ENCODE data around the gene VAMP1. TPM values are rescaled to one million over a fixed set of nuclear protein-coding genes. Genes with fewer than 3 reads are reported as not detected.

The VAMP1 gene
- total and polyA plus RNA-seq, 10 of the 15 experiments (the other 5 are each of a cell fraction or from before 2014, with no cell fraction given) = 4.8 to 123 (median 27.5) TPM

GRCh38 chr12:6435961-6436715, 34.3 kb downstream of the VAMP1 start:
- in situ Hi-C loops (cut with MboI) = no loop called here
- ATAC-seq (no peak), FAIRE-seq (no peak), DNase-seq (ENCODE audit: low read depth, low spot score) (no peak)
- H3K4me1 ChIP-seq (ENCODE audit: control insufficient read depth, insufficient read depth, low read length) = peaks cover 42% of the 10 kb centered on the region
- no peaks in the 10 kb centered on the region for H3K9me3 ChIP-seq (replicated peaks; ENCODE audit: control insufficient read depth, insufficient read depth, low read length)
- ChIA-PET RAD21 (ENCODE audit: unreplicated experiment) (interaction anchor here (1.2 to 6.2 kb wide), 2 partner anchors 27 to 34 kb away, joined by 3 to 62 read pairs; no protein-coding TSS in a partner anchor), POLR2A (interaction anchor here (0.5 to 6.0 kb wide), 5 partner anchors 7 to 366 kb away, joined by 3 to 59 read pairs (median 33); partner anchors contain the start of genes CD27 and TAPBPL), CTCF (interaction anchor here (1.1 to 1.5 kb wide), 3 partner anchors 9 to 35 kb away, joined by 3 to 11 read pairs (median 4); partner anchors contain the start of genes CD27 and VAMP1), SMC1A (ENCODE audit: uncharacterized antibody, unreplicated experiment) (interaction anchor here (4.9 to 6.3 kb wide), 3 partner anchors 10 to 29 kb away, joined by 32 to 74 read pairs (median 59); partner anchors contain the start of gene CD27)
- no peak overlapping the region for H2AFZ ChIP-seq (ENCODE audit: control insufficient read depth, low read depth, low read length)
- WGBS (ENCODE audit: insufficient coverage, insufficient replicate concordance, low lambda C conversion rate, missing lambda C conversion rate) = 87% methylated on average over 13 of the region's 13 CpGs
- H3K79me2 ChIP-seq (ENCODE audit: control insufficient read depth, insufficient read depth, low read length) = no peaks in the 10 kb centered on the region; the same call in 1 of the 2 replicates
- intact Hi-C loops (cut with micrococcal nuclease; ENCODE audit: unreplicated experiment) = no loop called here
- no peak overlapping the region for H3K9ac ChIP-seq (ENCODE audit: control insufficient read depth, insufficient read depth, low read length)
- no TSS peak for BruUV-seq (replicated peaks)
- no peak overlapping the region for H3K27ac ChIP-seq (ENCODE audit: control insufficient read depth, insufficient read depth)
- H3K4me2 ChIP-seq (ENCODE audit: control insufficient read depth, insufficient read depth) = no peak overlapping the region
- H3K4me3 ChIP-seq = no peak overlapping the region
- no peaks in the 10 kb centered on the region for H3K36me3 ChIP-seq (ENCODE audit: control insufficient read depth in 2 of 2, insufficient read depth in 2 of 2, low read length in 1 of 2)
- H3K27me3 ChIP-seq (replicated peaks in 1 of 2; ENCODE audit: control insufficient read depth in 2 of 2, insufficient read depth in 2 of 2, low read length in 1 of 2) = no peaks in the 10 kb centered on the region
- TF ChIP-seq ZBTB11 (CRISPR knock-in tag; IDR thresholded peaks at IDR 0.05) (no peak), NFXL1 (IDR thresholded peaks at IDR 0.05; ENCODE audit: borderline replicate concordance) (no peak), YBX1 (IDR thresholded peaks at IDR 0.05) (no peak), GABPA (IDR thresholded peaks at IDR 0.05; ENCODE audit: low read depth) (no peak), IKZF1 (conservative IDR thresholded peaks at IDR 0.05) (no peak), CEBPB (IDR thresholded peaks at IDR 0.05; ENCODE audit: borderline replicate concordance in 1 of 2, low read depth in 2 of 2, low read length in 2 of 2) (no peak), RUNX3 (IDR thresholded peaks at IDR 0.05; ENCODE audit: low read length) (no peak), ETV6 (conservative IDR thresholded peaks at IDR 0.05 in 1 of 2, IDR thresholded peaks at IDR 0.05 in 1 of 2; ENCODE audit: borderline replicate concordance in 1 of 2, low read depth in 1 of 2) (no peak), PAX5 (IDR thresholded peaks at IDR 0.05; ENCODE audit: borderline replicate concordance, low read depth, low read length) (no peak)
- TF ChIP-seq, protein P1, sequence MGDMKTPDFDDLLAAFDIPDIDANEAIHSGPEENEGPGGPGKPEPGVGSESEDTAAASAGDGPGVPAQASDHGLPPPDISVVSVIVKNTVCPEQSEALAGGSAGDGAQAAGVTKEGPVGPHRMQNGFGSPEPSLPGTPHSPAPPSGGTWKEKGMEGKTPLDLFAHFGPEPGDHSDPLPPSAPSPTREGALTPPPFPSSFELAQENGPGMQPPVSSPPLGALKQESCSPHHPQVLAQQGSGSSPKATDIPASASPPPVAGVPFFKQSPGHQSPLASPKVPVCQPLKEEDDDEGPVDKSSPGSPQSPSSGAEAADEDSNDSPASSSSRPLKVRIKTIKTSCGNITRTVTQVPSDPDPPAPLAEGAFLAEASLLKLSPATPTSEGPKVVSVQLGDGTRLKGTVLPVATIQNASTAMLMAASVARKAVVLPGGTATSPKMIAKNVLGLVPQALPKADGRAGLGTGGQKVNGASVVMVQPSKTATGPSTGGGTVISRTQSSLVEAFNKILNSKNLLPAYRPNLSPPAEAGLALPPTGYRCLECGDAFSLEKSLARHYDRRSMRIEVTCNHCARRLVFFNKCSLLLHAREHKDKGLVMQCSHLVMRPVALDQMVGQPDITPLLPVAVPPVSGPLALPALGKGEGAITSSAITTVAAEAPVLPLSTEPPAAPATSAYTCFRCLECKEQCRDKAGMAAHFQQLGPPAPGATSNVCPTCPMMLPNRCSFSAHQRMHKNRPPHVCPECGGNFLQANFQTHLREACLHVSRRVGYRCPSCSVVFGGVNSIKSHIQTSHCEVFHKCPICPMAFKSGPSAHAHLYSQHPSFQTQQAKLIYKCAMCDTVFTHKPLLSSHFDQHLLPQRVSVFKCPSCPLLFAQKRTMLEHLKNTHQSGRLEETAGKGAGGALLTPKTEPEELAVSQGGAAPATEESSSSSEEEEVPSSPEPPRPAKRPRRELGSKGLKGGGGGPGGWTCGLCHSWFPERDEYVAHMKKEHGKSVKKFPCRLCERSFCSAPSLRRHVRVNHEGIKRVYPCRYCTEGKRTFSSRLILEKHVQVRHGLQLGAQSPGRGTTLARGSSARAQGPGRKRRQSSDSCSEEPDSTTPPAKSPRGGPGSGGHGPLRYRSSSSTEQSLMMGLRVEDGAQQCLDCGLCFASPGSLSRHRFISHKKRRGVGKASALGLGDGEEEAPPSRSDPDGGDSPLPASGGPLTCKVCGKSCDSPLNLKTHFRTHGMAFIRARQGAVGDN (IDR thresholded peaks at IDR 0.05) = no peak
- TF ChIP-seq, protein P2, sequence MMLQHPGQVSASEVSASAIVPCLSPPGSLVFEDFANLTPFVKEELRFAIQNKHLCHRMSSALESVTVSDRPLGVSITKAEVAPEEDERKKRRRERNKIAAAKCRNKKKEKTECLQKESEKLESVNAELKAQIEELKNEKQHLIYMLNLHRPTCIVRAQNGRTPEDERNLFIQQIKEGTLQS (IDR thresholded peaks at IDR 0.05; ENCODE audit: borderline replicate concordance, extremely low read depth, low read depth, low read length) = no peak
- no peaks in the 10 kb centered on the region for H4K20me1 ChIP-seq (ENCODE audit: control insufficient read depth, insufficient read depth)
